GM19238 (cell line): ENCODE measurements around the gene SLC22A14.

Experiments used
- DNase-seq: peaks from one replicate; pipeline ENCODE4 v3.0.0; 2011; ENCODE audit warnings: low spot score; ENCODE audit not compliant: insufficient read length

Gene SLC22A14

GRCh38 chr3:38343797-38344594, 61.9 kb downstream of the SLC22A14 start:
- no peak for DNase-seq

GRCh38 chr3:38345879-38346586, 63.9 kb downstream of the SLC22A14 start:
- DNase-seq, result no peak

- DNase-seq, result peak; percentile 88
Measured at GRCh38 chr3:38346587-38347410, 64.7 kb downstream of the SLC22A14 start, which contains the start of gene XYLB. XYLB (plus strand) TSS chr3:38346785; CDS start chr3:38346869, 84 bp downstream.

GRCh38 chr3:38347421-38348200, 65.5 kb downstream of the SLC22A14 start:
- DNase-seq, result no peak

- DNase-seq, result no peak
Measured at GRCh38 chr3:38348903-38349302, 66.8 kb downstream of the SLC22A14 start.

GRCh38 chr3:38349684-38350359, 67.7 kb downstream of the SLC22A14 start:
- no peak for DNase-seq

- DNase-seq, result no peak
Measured at GRCh38 chr3:38353151-38353550, 71.1 kb downstream of the SLC22A14 start.

GRCh38 chr3:38354588-38355330, 72.7 kb downstream of the SLC22A14 start:
- DNase-seq, result no peak

- no peak for DNase-seq
Measured at GRCh38 chr3:38359038-38359437, 76.9 kb downstream of the SLC22A14 start.

GRCh38 chr3:38360345-38360744, 78.3 kb downstream of the SLC22A14 start:
- DNase-seq, result no peak

- no peak for DNase-seq
Measured at GRCh38 chr3:38361496-38361895, 79.4 kb downstream of the SLC22A14 start.

GRCh38 chr3:38362825-38363224, 80.7 kb downstream of the SLC22A14 start:
- no peak for DNase-seq

- no peak for DNase-seq
Measured at GRCh38 chr3:38364721-38365400, 82.8 kb downstream of the SLC22A14 start.

GRCh38 chr3:38365469-38366062, 83.5 kb downstream of the SLC22A14 start:
- no peak for DNase-seq

- DNase-seq, result no peak
Measured at GRCh38 chr3:38366082-38366481, 84.0 kb downstream of the SLC22A14 start.

- no peak for DNase-seq
Measured at GRCh38 chr3:38367779-38368178, 85.7 kb downstream of the SLC22A14 start.
